Activated CD4-positive, alpha-beta memory T cell treated with anti-CD3 and anti-CD28 coated beads, Interleukin-2, amount 10 ng/mL, durations not matched to agents 7 days and 5 days (primary cell): ENCODE measurements around the gene SCNN1B. TPM values are rescaled to one million over a fixed set of nuclear protein-coding genes. Genes with fewer than 3 reads are reported as not detected.

Experiments used
- CTCF ChIA-PET: fragments of 350-600 bp; sonication (Branson Sonifier 250); formaldehyde crosslinking; loops from one replicate; lab custom pipeline; 2021; ENCODE audit warnings: antibody characterized with exemption, inconsistent platforms; lab: Charles Lee
- POLR2A ChIA-PET: fragments of 350-600 bp; sonication (Branson Sonifier 250); formaldehyde crosslinking; loops from one replicate; lab custom pipeline; 2021; ENCODE audit warnings: antibody characterized with exemption; lab: Charles Lee
- DNase-seq: peaks from one replicate; pipeline ENCODE4 v3.0.0-alpha.2; 2020
- H3K27ac Mint-ChIP-seq: one replicate; pipeline ENCODE4 v1.8.0; 2021; ENCODE audit warnings: mild to moderate bottlenecking, mixed read lengths
- H3K27me3 Mint-ChIP-seq: one replicate; pipeline ENCODE4 v1.8.0; 2021; ENCODE audit warnings: mixed read lengths
- H3K36me3 Mint-ChIP-seq: one replicate; pipeline ENCODE4 v1.8.0; 2021; ENCODE audit warnings: low read depth, mixed read lengths
- H3K4me1 Mint-ChIP-seq: one replicate; pipeline ENCODE4 v1.8.0; 2021; ENCODE audit warnings: mixed read lengths
- H3K4me3 Mint-ChIP-seq: one replicate; pipeline ENCODE4 v1.8.0; 2021; ENCODE audit warnings: mild to moderate bottlenecking, mixed read lengths
- H3K9me3 Mint-ChIP-seq: one replicate; pipeline ENCODE4 v1.8.0; 2021; ENCODE audit warnings: mixed read lengths
- total RNA-seq, 2 experiments: library from RNA; stranded (reverse); gene quantifications; one replicate each; pipeline ENCODE4 v1.2.3, GENCODE V29; 2021

SCNN1B gene
- total RNA-seq, 2 experiments from 2014 or later, result not detected

DNA sequence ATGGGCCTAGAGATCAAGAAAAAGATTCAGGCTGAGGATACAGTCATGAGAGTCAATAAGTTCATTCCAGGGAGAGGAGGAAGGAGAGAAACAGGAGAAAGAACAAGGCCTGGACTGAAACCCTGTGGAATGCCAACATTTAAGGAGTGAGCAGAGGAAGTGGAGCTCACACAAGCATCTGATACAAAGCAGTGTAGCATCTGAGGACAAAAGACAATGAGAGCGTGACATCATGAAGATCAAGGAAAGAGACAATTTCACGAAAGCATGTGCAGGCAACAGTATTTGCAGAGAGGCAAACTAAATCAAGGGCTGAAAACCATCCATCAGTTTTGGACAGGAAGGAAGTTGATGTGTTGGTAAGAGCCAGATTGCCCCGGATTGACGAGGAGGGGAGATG, 25.3 kb upstream of the SCNN1B start:
- ChIA-PET CTCF (no interaction called here), POLR2A (no interaction called here)
- H3K36me3 Mint-ChIP-seq, result no peaks in the 10 kb centered on the region
- H3K4me1 Mint-ChIP-seq, result no peaks in the 10 kb centered on the region
- peaks cover 17% of the 10 kb centered on the region for H3K27me3 Mint-ChIP-seq
- H3K9me3 Mint-ChIP-seq, result no peaks in the 10 kb centered on the region
- H3K4me3 Mint-ChIP-seq, result no peak overlapping the region
- DNase-seq, result no peak
- no peak overlapping the region for H3K27ac Mint-ChIP-seq

DNA sequence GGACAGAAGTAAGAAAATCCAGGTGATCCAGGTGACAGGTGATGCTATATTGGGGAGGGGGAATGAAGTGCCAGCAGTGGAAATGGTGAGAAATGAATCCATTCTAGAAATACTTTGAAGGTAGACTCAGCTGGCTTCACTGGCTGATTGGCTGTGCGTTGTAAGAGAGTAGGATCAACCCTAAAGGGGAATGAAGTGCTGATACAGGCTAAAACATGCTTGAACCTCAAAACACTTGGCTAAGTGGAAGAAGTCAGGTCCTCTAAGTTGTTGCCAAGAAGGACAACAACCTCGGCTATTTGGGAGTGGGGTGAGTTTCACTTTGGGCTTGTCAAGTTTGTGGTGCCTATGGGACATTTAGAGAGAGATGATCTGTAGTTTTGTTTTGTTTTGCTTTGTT, 24.1 kb upstream of the SCNN1B start:
- DNase-seq, result no peak
- no peaks in the 10 kb centered on the region for H3K9me3 Mint-ChIP-seq
- ChIA-PET POLR2A (no interaction called here), CTCF (no interaction called here)
- H3K27me3 Mint-ChIP-seq, result peaks cover 20% of the 10 kb centered on the region
- H3K4me1 Mint-ChIP-seq, result no peaks in the 10 kb centered on the region
- no peak overlapping the region for H3K4me3 Mint-ChIP-seq
- no peaks in the 10 kb centered on the region for H3K36me3 Mint-ChIP-seq
- H3K27ac Mint-ChIP-seq, result no peak overlapping the region

DNA sequence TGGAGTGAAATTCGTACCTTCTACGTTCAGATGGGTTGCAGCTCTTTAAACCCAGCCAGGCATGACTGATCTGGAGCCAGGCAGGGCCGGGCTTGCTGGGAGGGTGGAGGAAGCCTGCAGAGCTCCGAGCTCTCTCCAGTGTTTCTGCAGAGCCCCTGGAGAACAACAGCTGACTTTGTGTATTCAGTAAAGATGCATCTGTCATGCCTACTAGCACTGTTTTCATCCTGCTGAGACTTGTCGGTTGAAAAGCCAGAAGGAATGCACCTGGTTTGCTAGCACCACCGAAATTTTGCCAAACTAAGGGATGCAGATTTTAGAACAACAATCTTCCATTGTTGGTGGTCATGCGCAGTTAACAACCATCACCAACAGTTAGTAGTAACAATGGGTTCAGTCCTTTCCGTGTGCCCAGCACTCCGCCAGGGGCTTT, 22.4 kb upstream of the SCNN1B start:
- no peak for DNase-seq
- no peak overlapping the region for H3K27ac Mint-ChIP-seq
- no peak overlapping the region for H3K4me3 Mint-ChIP-seq
- H3K9me3 Mint-ChIP-seq, result no peaks in the 10 kb centered on the region
- H3K36me3 Mint-ChIP-seq, result no peaks in the 10 kb centered on the region
- H3K4me1 Mint-ChIP-seq, result no peaks in the 10 kb centered on the region
- CTCF ChIA-PET, result interaction anchor here (1.9 kb wide), 1 partner anchor 156 kb away, joined by 5 read pairs; no protein-coding TSS in a partner anchor
- peaks cover 20% of the 10 kb centered on the region for H3K27me3 Mint-ChIP-seq
- POLR2A ChIA-PET, result no interaction called here

DNA sequence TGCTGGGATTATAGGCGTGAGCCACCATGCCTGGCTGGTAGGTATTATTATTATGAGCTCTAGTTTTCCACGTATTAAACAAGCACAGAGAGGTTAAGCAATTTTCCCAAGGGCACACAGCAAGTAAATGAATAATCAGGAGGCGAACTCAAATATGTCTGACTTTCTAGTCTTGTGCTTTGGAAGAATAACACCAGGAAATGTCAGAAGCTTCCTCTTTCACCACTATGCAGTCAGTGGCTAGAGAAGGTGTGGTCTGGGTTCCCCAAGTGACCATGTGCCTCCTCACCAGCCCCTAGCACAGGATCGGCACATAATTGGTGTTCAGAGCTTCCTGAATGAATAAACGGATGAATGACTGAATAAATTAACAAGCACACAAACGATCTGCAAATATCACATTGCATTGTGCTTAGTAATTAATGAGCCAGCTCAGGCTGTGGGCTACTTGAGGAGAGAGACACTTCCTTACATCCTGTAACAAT, 21.6 kb upstream of the SCNN1B start:
- CTCF ChIA-PET, result interaction anchor here (1.9 kb wide), 1 partner anchor 155 kb away, joined by 5 read pairs; no protein-coding TSS in a partner anchor
- Mint-ChIP-seq H3K36me3 (no peaks in the 10 kb centered on the region), H3K27ac (no peak overlapping the region), H3K9me3 (no peaks in the 10 kb centered on the region), H3K27me3 (peaks cover 16% of the 10 kb centered on the region), H3K4me3 (no peak overlapping the region), H3K4me1 (no peaks in the 10 kb centered on the region)
- no peak for DNase-seq
- POLR2A ChIA-PET, result no interaction called here

DNA sequence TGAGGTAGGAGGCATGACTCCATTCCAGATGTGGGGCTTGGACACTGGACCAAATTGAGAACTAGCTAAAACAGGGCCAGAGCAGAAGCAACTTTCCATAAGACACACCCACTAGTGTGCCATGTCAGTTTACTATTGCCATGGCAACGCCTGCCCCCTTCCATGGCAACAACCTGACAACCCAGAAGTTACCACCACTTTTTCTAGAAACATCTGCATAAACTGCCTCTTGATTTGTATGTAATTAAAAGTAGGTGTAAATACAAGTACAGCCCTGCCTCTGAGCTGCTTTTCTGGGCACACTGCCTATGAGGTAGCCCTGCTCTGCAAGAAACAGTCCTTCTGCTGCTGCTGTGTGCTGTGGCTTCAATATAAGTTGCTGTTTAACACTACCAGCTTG, 19.5 kb upstream of the SCNN1B start:
- DNase-seq, result no peak
- peaks cover 15% of the 10 kb centered on the region for H3K27me3 Mint-ChIP-seq
- CTCF ChIA-PET, result no interaction called here

DNA sequence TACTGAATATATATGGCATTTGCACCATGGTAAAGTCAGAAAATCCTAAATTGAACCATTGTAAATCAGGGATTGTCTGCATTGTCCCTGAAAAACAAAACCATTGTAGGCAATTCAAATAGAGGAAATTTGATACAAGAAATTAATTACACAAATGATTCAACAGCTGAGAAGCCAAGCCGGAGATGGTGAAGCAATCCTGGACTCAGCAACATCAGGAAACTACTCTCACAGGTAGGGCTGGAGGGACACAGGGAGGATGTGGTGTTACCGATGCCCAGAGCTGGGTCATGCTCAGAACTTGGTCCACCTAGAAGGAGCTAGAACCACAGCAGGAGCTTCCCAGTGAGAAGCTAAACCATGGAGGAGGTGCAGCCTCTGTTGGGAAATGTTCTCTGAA, 18.5 kb upstream of the SCNN1B start:
- H3K36me3 Mint-ChIP-seq, result no peaks in the 10 kb centered on the region
- no peak overlapping the region for H3K27ac Mint-ChIP-seq
- no peak overlapping the region for H3K4me3 Mint-ChIP-seq
- no peaks in the 10 kb centered on the region for H3K4me1 Mint-ChIP-seq
- peaks cover 11% of the 10 kb centered on the region for H3K27me3 Mint-ChIP-seq
- no peaks in the 10 kb centered on the region for H3K9me3 Mint-ChIP-seq
- no peak for DNase-seq
- CTCF ChIA-PET, result no interaction called here
- POLR2A ChIA-PET, result no interaction called here

More for the DNA sequence above, 19.5 kb upstream of the SCNN1B start:
- H3K27ac Mint-ChIP-seq, result no peak overlapping the region
- no peaks in the 10 kb centered on the region for H3K4me1 Mint-ChIP-seq
- POLR2A ChIA-PET, result no interaction called here
- no peaks in the 10 kb centered on the region for H3K9me3 Mint-ChIP-seq
- no peaks in the 10 kb centered on the region for H3K36me3 Mint-ChIP-seq
- H3K4me3 Mint-ChIP-seq, result no peak overlapping the region

DNA sequence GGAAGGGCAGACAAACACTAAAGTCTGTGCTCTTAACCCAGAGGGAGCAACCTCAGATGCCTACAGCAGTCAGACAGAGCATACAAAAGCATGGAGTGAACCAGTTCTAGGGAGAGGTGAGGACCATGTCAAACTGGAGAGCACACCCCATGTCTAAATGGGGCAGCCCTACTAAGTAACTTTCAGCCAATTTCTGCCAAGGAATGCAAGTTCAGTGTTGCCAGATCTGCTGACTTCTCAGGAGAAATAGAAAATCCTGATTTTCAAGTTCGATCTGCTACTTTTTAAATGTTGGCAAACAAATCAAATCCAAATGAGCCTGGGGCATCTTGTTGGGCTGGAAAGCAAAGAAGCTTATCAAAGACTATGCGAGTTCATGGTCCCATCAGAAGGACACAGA, 17.5 kb upstream of the SCNN1B start:
- Mint-ChIP-seq H3K4me3 (no peak overlapping the region), H3K9me3 (no peaks in the 10 kb centered on the region), H3K27ac (no peak overlapping the region), H3K4me1 (peaks cover 3% of the 10 kb centered on the region), H3K36me3 (no peaks in the 10 kb centered on the region), H3K27me3 (peaks cover 7% of the 10 kb centered on the region)
- ChIA-PET CTCF (no interaction called here), POLR2A (no interaction called here)
- DNase-seq, result no peak

DNA sequence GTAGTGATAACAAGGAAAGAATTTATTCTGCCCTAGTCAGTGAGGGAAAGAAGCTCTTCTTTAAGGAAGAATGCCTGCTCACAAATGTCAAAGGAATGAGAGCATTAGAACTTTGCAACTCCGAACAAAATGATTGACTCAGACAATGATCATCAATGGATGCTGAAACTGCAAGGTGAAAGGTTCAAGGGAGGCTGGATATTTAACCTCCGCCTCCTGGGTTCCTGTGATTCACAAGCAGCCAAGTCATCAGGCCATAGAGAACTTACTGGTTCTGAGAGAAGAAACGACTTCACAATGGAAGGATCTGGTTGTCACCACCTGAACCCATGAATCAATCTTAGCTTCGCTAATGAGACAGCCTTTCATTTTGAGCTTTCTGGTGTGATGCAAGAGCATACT, 16.0 kb upstream of the SCNN1B start:
- POLR2A ChIA-PET, result no interaction called here
- H3K27ac Mint-ChIP-seq, result no peak overlapping the region
- CTCF ChIA-PET, result interaction anchor here (0.6 to 1.1 kb wide), 2 partner anchors 28 to 147 kb away, joined by 3 to 6 read pairs; no protein-coding TSS in a partner anchor
- H3K4me3 Mint-ChIP-seq, result no peak overlapping the region
- H3K9me3 Mint-ChIP-seq, result no peaks in the 10 kb centered on the region
- peaks cover 7% of the 10 kb centered on the region for H3K27me3 Mint-ChIP-seq
- no peak for DNase-seq
- peaks cover 3% of the 10 kb centered on the region for H3K4me1 Mint-ChIP-seq
- H3K36me3 Mint-ChIP-seq, result no peaks in the 10 kb centered on the region

DNA sequence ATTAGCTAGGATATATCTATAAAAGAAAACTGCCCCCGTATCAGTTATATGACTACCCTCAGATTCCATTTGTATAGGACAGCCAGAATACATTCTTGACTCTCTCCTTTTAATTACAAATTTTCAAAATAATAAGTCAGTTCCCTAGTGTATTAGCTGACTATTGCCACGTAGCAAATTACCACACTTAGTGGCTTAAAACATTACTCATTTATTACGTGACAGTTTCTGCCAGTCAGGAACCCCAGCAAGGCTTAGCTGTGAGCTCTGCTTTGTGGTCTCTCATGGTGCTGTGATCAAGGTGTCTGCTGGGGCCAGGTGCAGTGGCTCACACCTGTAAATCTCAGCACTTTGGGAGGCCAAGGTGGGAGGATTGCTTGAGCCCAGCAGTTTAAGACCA, 13.9 kb upstream of the SCNN1B start:
- H3K27me3 Mint-ChIP-seq, result peaks cover 4% of the 10 kb centered on the region
- H3K4me3 Mint-ChIP-seq, result no peak overlapping the region
- DNase-seq, result no peak
- no peaks in the 10 kb centered on the region for H3K36me3 Mint-ChIP-seq
- POLR2A ChIA-PET, result no interaction called here
- CTCF ChIA-PET, result interaction anchor here (0.6 kb wide), 1 partner anchor 10 kb away, joined by 3 read pairs; no protein-coding TSS in a partner anchor
- no peaks in the 10 kb centered on the region for H3K9me3 Mint-ChIP-seq
- H3K4me1 Mint-ChIP-seq, result peaks cover 5% of the 10 kb centered on the region
- no peak overlapping the region for H3K27ac Mint-ChIP-seq

DNA sequence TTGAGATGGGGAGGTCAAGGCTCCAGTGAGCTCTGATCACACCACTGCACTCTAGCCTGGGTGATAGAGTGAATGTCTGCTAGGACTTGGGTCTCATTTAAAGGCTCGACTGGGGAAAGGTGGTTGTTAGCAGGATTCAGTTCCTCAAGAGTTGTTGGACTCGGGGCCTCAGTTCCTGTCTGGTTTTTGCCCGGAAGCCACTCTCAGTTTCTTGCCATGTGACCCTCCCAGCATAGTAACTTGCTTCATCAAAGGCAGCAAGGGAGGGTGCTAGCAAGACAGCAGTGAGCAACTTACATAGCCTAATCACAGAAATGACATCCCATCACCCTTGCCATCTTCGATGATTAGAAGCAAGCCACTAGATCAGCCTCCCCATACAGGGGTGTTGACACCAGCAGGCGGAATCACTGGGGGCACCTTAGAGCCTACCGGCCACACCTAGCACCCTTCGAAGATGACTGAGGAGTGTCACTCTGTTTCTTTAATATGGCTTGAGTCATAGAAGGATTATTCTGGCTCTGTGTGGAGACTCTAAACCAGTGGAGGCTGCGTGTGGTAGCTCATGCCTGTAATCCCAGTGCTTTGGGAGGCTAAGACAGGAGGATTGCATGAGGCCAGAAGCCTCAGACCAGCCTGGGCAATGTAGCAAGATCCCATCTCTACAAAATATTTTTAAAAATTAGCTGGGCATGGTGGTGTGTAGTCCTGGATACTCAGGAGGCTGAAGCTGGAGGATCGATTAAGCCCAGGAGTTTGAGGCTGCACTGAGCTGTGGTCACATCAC, 13.2 kb upstream of the SCNN1B start:
- no peaks in the 10 kb centered on the region for H3K36me3 Mint-ChIP-seq
- H3K27ac Mint-ChIP-seq, result no peak overlapping the region
- DNase-seq, result no peak
- peaks cover 7% of the 10 kb centered on the region for H3K27me3 Mint-ChIP-seq
- H3K9me3 Mint-ChIP-seq, result no peaks in the 10 kb centered on the region
- H3K4me1 Mint-ChIP-seq, result peaks cover 8% of the 10 kb centered on the region
- CTCF ChIA-PET, result no interaction called here
- POLR2A ChIA-PET, result no interaction called here
- H3K4me3 Mint-ChIP-seq, result no peak overlapping the region

DNA sequence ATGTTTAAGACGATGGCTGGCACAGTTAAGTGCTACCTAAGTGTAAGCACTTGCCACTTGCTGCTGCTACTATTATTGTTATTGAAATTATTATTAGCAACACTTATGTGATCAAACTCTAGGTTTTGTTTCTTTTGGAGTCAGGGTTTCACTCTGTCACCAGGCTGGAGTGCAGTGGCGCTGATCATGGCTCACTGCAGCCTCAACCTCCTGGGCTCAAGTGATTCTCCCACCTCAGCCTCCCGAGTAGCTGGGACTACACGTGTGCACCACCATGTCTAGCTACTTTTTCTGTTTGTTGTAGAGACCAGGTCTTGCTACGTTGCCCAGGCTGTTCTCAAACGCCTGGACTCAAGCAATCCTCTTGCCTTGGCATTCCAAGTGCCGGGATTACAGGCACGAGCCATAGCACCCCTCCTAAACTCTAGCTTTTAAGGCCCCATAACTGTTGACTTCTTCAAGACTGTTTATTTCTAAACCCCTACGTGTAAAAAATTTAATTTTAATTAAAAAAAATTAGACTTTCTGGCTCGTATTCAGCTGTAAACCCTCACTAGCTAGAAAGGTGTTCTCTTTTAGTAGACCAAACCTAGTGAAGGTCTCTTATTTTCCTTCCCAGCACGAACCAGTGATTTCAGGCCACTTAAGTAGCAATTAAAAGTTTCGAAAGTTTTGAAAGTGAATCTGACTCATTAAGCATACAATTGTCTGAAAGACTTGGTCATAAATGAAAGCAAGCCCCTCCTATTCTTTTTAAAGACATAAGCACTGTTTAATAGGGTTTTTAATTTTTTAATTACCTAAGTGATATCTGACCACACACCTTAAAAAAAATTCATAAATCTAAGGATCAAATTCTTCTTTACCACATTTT, 11.7 kb upstream of the SCNN1B start:
- Mint-ChIP-seq H3K4me1 (peaks cover 8% of the 10 kb centered on the region), H3K27me3 (peaks cover 15% of the 10 kb centered on the region), H3K36me3 (no peaks in the 10 kb centered on the region), H3K9me3 (no peaks in the 10 kb centered on the region), H3K27ac (no peak overlapping the region), H3K4me3 (no peak overlapping the region)
- no peak for DNase-seq
- CTCF ChIA-PET, result interaction anchor here (0.7 kb wide), 1 partner anchor 93 kb away, joined by 3 read pairs; no protein-coding TSS in a partner anchor
- POLR2A ChIA-PET, result no interaction called here

DNA sequence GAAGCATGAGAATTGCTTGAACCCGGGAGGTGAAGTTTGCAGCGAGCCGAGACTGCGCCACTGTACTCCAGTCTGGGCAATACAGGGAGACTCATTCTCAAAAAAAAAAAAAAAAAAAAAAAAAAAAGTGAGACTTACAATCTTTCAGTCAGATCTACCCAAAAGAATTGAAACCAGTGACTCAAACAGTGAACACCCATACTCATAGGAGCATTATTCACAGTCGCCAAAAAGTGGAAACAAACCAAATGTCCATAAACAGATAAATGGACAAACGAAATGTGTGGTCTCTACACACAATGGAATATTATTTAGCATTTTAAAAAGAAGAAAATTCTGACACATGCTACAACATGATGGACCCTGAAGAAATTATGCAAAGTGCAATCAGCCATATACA, 9.1 kb upstream of the SCNN1B start:
- Mint-ChIP-seq H3K4me3 (no peak overlapping the region), H3K27ac (no peak overlapping the region), H3K9me3 (no peaks in the 10 kb centered on the region), H3K27me3 (peaks cover 17% of the 10 kb centered on the region), H3K36me3 (no peaks in the 10 kb centered on the region), H3K4me1 (peaks cover 8% of the 10 kb centered on the region)
- ChIA-PET POLR2A (interaction anchor here (0.5 kb wide), 1 partner anchor 1729 kb away, joined by 3 read pairs; no protein-coding TSS in a partner anchor), CTCF (no interaction called here)
- no peak for DNase-seq

DNA sequence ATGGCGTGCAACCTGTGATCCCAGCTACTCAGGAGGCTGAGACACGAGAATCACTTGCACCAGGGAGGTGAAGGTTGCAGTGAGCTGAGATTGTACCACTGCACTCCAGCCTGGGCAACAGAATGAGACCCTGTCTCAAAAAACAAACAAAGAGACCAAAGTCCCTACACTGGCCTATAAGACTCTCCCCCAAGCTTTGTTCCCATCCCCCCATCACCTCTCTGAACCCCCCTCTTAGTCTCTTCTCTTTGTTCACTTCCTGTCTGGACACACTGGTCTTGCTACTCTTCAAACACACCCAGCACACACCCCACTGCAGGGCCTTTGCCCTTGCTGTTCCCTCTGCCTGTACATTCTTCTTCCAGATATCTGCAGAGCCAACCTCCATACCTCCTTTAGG, 7.8 kb upstream of the SCNN1B start:
- Mint-ChIP-seq H3K27ac (no peak overlapping the region), H3K9me3 (no peaks in the 10 kb centered on the region)
- CTCF ChIA-PET, result no interaction called here

More for the DNA sequence above, 7.8 kb upstream of the SCNN1B start:
- no peak for DNase-seq
- Mint-ChIP-seq H3K36me3 (no peaks in the 10 kb centered on the region), H3K27me3 (peaks cover 18% of the 10 kb centered on the region), H3K4me1 (peaks cover 6% of the 10 kb centered on the region), H3K4me3 (no peak overlapping the region)
- POLR2A ChIA-PET, result no interaction called here
